H1 (cell line): Measurements from ENCODE around the gene EPHA8. TPM values are rescaled to one million over a fixed set of nuclear protein-coding genes. Genes with fewer than 3 reads are reported as not detected.
A peak's percentile ranks its signal among the peaks of the same experiment; 100 is the strongest.

Experiments used
- CTCF ChIA-PET: fragments of 300-600 bp; sonication (Branson Sonifier 250); formaldehyde crosslinking; loops from one replicate; lab custom pipeline; 2021; ENCODE audit not compliant: partially characterized antibody; lab: Charles Lee
- POLR2A ChIA-PET: fragments of 300-600 bp; sonication (Branson Sonifier 250); formaldehyde crosslinking; loops from one replicate; lab custom pipeline; 2021; ENCODE audit warnings: inconsistent platforms; ENCODE audit not compliant: partially characterized antibody; lab: Charles Lee
- DNase-seq, 2 experiments: peaks; one replicate each; pipeline versions ENCODE4 v3.0.0 to v3.0.0-alpha.2; 2010 to 2022; ENCODE audit warnings: low spot score in 2 of 2, low read depth in 1 of 2, mixed read lengths in 1 of 2
- FAIRE-seq: peaks from 2 replicates; lab custom pipeline; 2011; peaks lifted over from hg19 to GRCh38; lab: Jason Lieb, UNC
- H2AFZ ChIP-seq: 2 replicates; pipeline ENCODE4 v1.8.1; 2012; ENCODE audit warnings: low read length, inconsistent platforms
- H2AK5ac ChIP-seq: 2 replicates; pipeline ENCODE4 v1.6.1; 2013; ENCODE audit warnings: low read depth, low read length
- H2BK120ac ChIP-seq: replicated peaks from 2 replicates; pipeline ENCODE3; 2013; ENCODE audit warnings: low read depth, low read length, inconsistent platforms
- H2BK12ac ChIP-seq: 2 replicates; pipeline ENCODE4 v1.6.1; 2013; ENCODE audit warnings: low read depth, low read length
- H2BK15ac ChIP-seq: 2 replicates; pipeline ENCODE4 v1.6.1; 2013; ENCODE audit warnings: low read length
- H2BK20ac ChIP-seq: 2 replicates; pipeline ENCODE4 v1.6.1; 2013; ENCODE audit warnings: low read length
- H2BK5ac ChIP-seq: 2 replicates; pipeline ENCODE4 v1.6.1; 2013; ENCODE audit warnings: low read depth, low read length
- H3K14ac ChIP-seq: 2 replicates; pipeline ENCODE4 v1.6.1; 2013; ENCODE audit warnings: inconsistent platforms; ENCODE audit not compliant: insufficient read length
- H3K18ac ChIP-seq: 2 replicates; pipeline ENCODE4 v1.6.1; 2013; ENCODE audit warnings: low read length; ENCODE audit errors: extremely low read depth
- H3K23ac ChIP-seq: 2 replicates; pipeline ENCODE4 v1.6.1; 2013; ENCODE audit warnings: inconsistent platforms; ENCODE audit not compliant: insufficient read length
- H3K23me2 ChIP-seq: 2 replicates; pipeline ENCODE4 v1.6.1; 2013; ENCODE audit warnings: low read depth, low read length
- H3K27ac ChIP-seq: 2 replicates; pipeline ENCODE4 v1.6.1; 2011; ENCODE audit warnings: low read depth, low read length, inconsistent platforms
- H3K27me3 ChIP-seq, 4 experiments: replicated peaks in 1 of 4; 1 replicate in 1 of 4; 2 replicates in 3 of 4; pipeline versions ENCODE4 v1.6.1 to v1.8.1; 2011 to 2013; ENCODE audit warnings: low read length in 3 of 4, mild to moderate bottlenecking in 3 of 4, inconsistent platforms in 2 of 4, mixed read lengths in 2 of 4, moderate library complexity in 1 of 4; ENCODE audit not compliant: control insufficient read depth in 3 of 4, insufficient read depth in 3 of 4; ENCODE audit errors: extremely low read depth in 1 of 4
- H3K36me3 ChIP-seq, 4 experiments: 2 replicates each; pipeline versions ENCODE4 v1.6.1 to v1.8.1; 2011 to 2013; ENCODE audit warnings: mild to moderate bottlenecking in 4 of 4, low read length in 3 of 4, moderate library complexity in 2 of 4, control low read depth in 1 of 4, inconsistent platforms in 1 of 4; ENCODE audit not compliant: insufficient read depth in 4 of 4, control insufficient read depth in 2 of 4
- H3K4ac ChIP-seq: replicated peaks from 2 replicates; pipeline ENCODE3; 2013; ENCODE audit warnings: low read length, low read depth, mixed read lengths, inconsistent platforms; ENCODE audit not compliant: insufficient read length
- H3K4me1 ChIP-seq, 4 experiments: replicated peaks in 1 of 4; 1 replicate in 1 of 4; 2 replicates in 3 of 4; pipeline versions ENCODE4 v1.6.1 to v1.8.1; 2011 to 2013; ENCODE audit warnings: low read length in 3 of 4, inconsistent platforms in 2 of 4, mixed read lengths in 1 of 4; ENCODE audit not compliant: insufficient read depth in 4 of 4, control insufficient read depth in 3 of 4
- H3K4me2 ChIP-seq, 2 experiments: 2 replicates each; pipeline versions ENCODE4 v1.6.1 to v1.8.1; 2011 to 2013; ENCODE audit warnings: low read depth in 2 of 2, low read length in 2 of 2, control low read depth in 1 of 2, inconsistent platforms in 1 of 2, mild to moderate bottlenecking in 1 of 2; ENCODE audit not compliant: insufficient read depth in 1 of 2
- H3K4me3 ChIP-seq, 4 experiments: fragments of 200-600, 300-600 bp in 1 of 4; sonication (generic), shearing (Covaris generic), sonication (Bioruptor Twin) in 1 of 4; 2 replicates each; pipeline versions ENCODE4 v1.5.1 to v1.8.1; 2011 to 2016; ENCODE audit warnings: low read length in 4 of 4, low read depth in 3 of 4, control low read depth in 2 of 4, inconsistent platforms in 2 of 4, mild to moderate bottlenecking in 2 of 4, mixed read lengths in 1 of 4, moderate library complexity in 1 of 4; ENCODE audit not compliant: insufficient read depth in 2 of 4; ENCODE audit errors: extremely low read depth in 1 of 4
- H3K56ac ChIP-seq: replicated peaks from 2 replicates; pipeline ENCODE3; 2013; ENCODE audit warnings: low read depth, mild to moderate bottlenecking, mixed read lengths, low read length, inconsistent platforms; ENCODE audit not compliant: insufficient read length
- H3K79me1 ChIP-seq: 2 replicates; pipeline ENCODE4 v1.6.1; 2013; ENCODE audit warnings: low read depth, low read length, control low read depth
- H3K79me2 ChIP-seq, 2 experiments: 2 replicates each; pipeline versions ENCODE4 v1.6.1 to v1.8.1; 2012 to 2013; ENCODE audit warnings: low read length in 2 of 2, mild to moderate bottlenecking in 2 of 2, inconsistent platforms in 1 of 2; ENCODE audit not compliant: insufficient read depth in 2 of 2, control insufficient read depth in 1 of 2
- H3K9ac ChIP-seq, 4 experiments: replicated peaks in 1 of 4; 1 replicate in 1 of 4; 2 replicates in 3 of 4; pipeline versions ENCODE4 v1.6.1 to v1.8.1; 2011 to 2013; ENCODE audit warnings: low read depth in 3 of 4, low read length in 3 of 4, control low read depth in 2 of 4, mild to moderate bottlenecking in 2 of 4, moderate library complexity in 2 of 4, inconsistent platforms in 1 of 4; ENCODE audit errors: extremely low read depth in 1 of 4
- H3K9me3 ChIP-seq, 2 experiments: 2 replicates each; pipeline versions ENCODE4 v1.6.1 to v1.8.1; 2012 to 2013; ENCODE audit warnings: mild to moderate bottlenecking in 2 of 2, moderate library complexity in 2 of 2, control low read depth in 1 of 2, inconsistent platforms in 1 of 2, low read depth in 1 of 2, low read length in 1 of 2, mixed read lengths in 1 of 2; ENCODE audit not compliant: insufficient read depth in 2 of 2
- H4K20me1 ChIP-seq, 2 experiments: replicated peaks in 1 of 2; 2 replicates each; pipeline versions ENCODE3 to v1.8.1; 2011 to 2013; ENCODE audit warnings: inconsistent platforms in 2 of 2, low read length in 2 of 2, mild to moderate bottlenecking in 1 of 2; ENCODE audit not compliant: insufficient read depth in 2 of 2, control insufficient read depth in 1 of 2
- H4K5ac ChIP-seq: 2 replicates; pipeline ENCODE4 v1.6.1; 2013; ENCODE audit warnings: low read length, low read depth, mixed read lengths, inconsistent platforms; ENCODE audit not compliant: insufficient read length
- H4K8ac ChIP-seq: 2 replicates; pipeline ENCODE4 v1.8.0; 2013; ENCODE audit warnings: mild to moderate bottlenecking, moderate library complexity, low read length, inconsistent platforms; ENCODE audit not compliant: insufficient read depth; ENCODE audit errors: extremely low read depth
- H4K91ac ChIP-seq: replicated peaks from 2 replicates; pipeline ENCODE3; 2013; ENCODE audit warnings: low read length, mixed read lengths, inconsistent platforms; ENCODE audit not compliant: insufficient read length
- ATF2 ChIP-seq: IDR thresholded peaks from 2 replicates; pipeline ENCODE4 v1.6.1; 2012; ENCODE audit warnings: low read length, inconsistent platforms
- CBX5 ChIP-seq: fragments of 300-800, 300-1000 bp; sonication (generic); IDR thresholded peaks from 2 replicates; pipeline ENCODE4 v1.7.1; 2016; ENCODE audit warnings: antibody characterized with exemption, low read length, low read depth
- CEBPB ChIP-seq: IDR thresholded peaks from 2 replicates; pipeline ENCODE4 v1.6.1; 2012; ENCODE audit warnings: low read depth, low read length
- CREB1 ChIP-seq: IDR thresholded peaks from 2 replicates; pipeline ENCODE4 v1.6.1; 2012; ENCODE audit warnings: inconsistent platforms
- KDM4A ChIP-seq: IDR thresholded peaks from one replicate; pipeline ENCODE4 v1.7.1; 2012; ENCODE audit warnings: low read depth, mild to moderate bottlenecking, moderate library complexity, low read length, inconsistent platforms; ENCODE audit not compliant: severe bottlenecking
- RFX5 ChIP-seq: IDR thresholded peaks from 2 replicates; pipeline ENCODE4 v1.6.1; 2011; ENCODE audit warnings: low read depth, low read length, improper control_type of control experiment, borderline replicate concordance
- SAP30 ChIP-seq: fragments of 300-600 bp; sonication (generic); IDR thresholded peaks from 2 replicates; pipeline ENCODE4 v1.7.1; 2012; ENCODE audit warnings: low read length, moderate library complexity, mild to moderate bottlenecking, inconsistent platforms; ENCODE audit not compliant: insufficient read depth, insufficient replicate concordance
- SP1 ChIP-seq: IDR thresholded peaks from 2 replicates; pipeline ENCODE4 v1.6.1; 2011; ENCODE audit warnings: low read depth, low read length
- SRF ChIP-seq: IDR thresholded peaks from 2 replicates; pipeline ENCODE4 v1.6.1; 2011; ENCODE audit warnings: mild to moderate bottlenecking, low read depth, low read length, moderate library complexity
- SUZ12 ChIP-seq: fragments of 200-600 bp; sonication (generic); IDR thresholded peaks from 2 replicates; pipeline ENCODE4 v1.6.1; 2012; ENCODE audit warnings: mild to moderate bottlenecking, inconsistent platforms, low read length, moderate library complexity, mixed read lengths
- WGBS, 2 experiments: shearing (Covaris generic) in 1 of 2; methylation state at CpG; one replicate each; pipeline versions ENCODE4 v1.1.6 to v1.1.7; 2013 to 2015; ENCODE audit warnings: low lambda C conversion rate in 2 of 2, mixed read lengths in 2 of 2, inconsistent platforms in 1 of 2, low coverage in 1 of 2, missing lambda C conversion rate in 1 of 2; ENCODE audit not compliant: insufficient replicate concordance in 2 of 2, insufficient coverage in 1 of 2, insufficient read length in 1 of 2; ENCODE audit errors: extremely low coverage in 1 of 2, missing lambda C conversion rate in 1 of 2; 5-methylcytosine and 5-hydroxymethylcytosine counted together
- polyA plus RNA-seq, 7 experiments: library from polyadenylated mRNA; depleted of rRNA in 3 of 7; stranded (reverse) in 5 of 7; unstranded in 2 of 7; fragments of >200 nt in 5 of 7; fragments of 200-250 nt in 2 of 7; gene quantifications; 1 replicate in 5 of 7; 2 replicates in 1 of 7; 4 replicates in 1 of 7; pipeline versions ENCODE4 v1.2.1 to v1.2.3, GENCODE V29; 2011 to 2013; ENCODE audit warnings: missing spikeins in 2 of 7, mixed read lengths in 2 of 7
- total RNA-seq: library from RNA; stranded (reverse); fragmentation: NEBNext Ultra II Directional; extraction: Animal tissue kit (Norgen Biotek cat#: 25700); gene quantifications from 2 replicates; pipeline ENCODE4 v1.2.1, GENCODE V29; 2021

EPHA8 gene
- total and polyA plus RNA-seq, 2 of the 8 experiments (the other 6 are each of a cell fraction or from before 2014, with no cell fraction given), result 4.0 to 8.4 TPM

GRCh38 chr1:22584970-22585369 lies 21.7 kb downstream of the EPHA8 start:
- no peak overlapping the region for H2BK5ac ChIP-seq
- no peaks in the 10 kb centered on the region for H3K36me3 ChIP-seq
- H3K4ac ChIP-seq, result no peak overlapping the region
- no peak overlapping the region for H2BK15ac ChIP-seq
- no peak overlapping the region for H2AK5ac ChIP-seq
- no peaks in the 10 kb centered on the region for H3K79me2 ChIP-seq
- H4K8ac ChIP-seq, result peak overlapping the region; percentile 83
- DNase-seq, result no peak
- no peak overlapping the region for H3K4me2 ChIP-seq
- H3K4me3 ChIP-seq, result no peak overlapping the region
- H4K91ac ChIP-seq, result no peak overlapping the region
- no peak overlapping the region for H2BK12ac ChIP-seq
- H3K4me1 ChIP-seq, result no peaks in the 10 kb centered on the region
- no peaks in the 10 kb centered on the region for H3K9me3 ChIP-seq
- no peaks in the 10 kb centered on the region for H3K23me2 ChIP-seq
- no peak for TF ChIP-seq CREB1
- no peak for TF ChIP-seq KDM4A
- no peak for TF ChIP-seq RFX5
- no peak for TF ChIP-seq CBX5
- TF ChIP-seq ATF2, result no peak
- TF ChIP-seq CEBPB, result no peak
- no peak for TF ChIP-seq SUZ12
- no peak for TF ChIP-seq SRF
- TF ChIP-seq SP1, result no peak
- no peak for TF ChIP-seq SAP30
- FAIRE-seq, result no peak
- H4K5ac ChIP-seq, result no peak overlapping the region
- H3K27me3 ChIP-seq, result no peaks in the 10 kb centered on the region
- 98% methylated on average over 4 of the region's 9 CpGs; no CpG with 5 or more reads in 1 of the 2 experiments for WGBS, 2 experiments
- H3K18ac ChIP-seq, result no peak overlapping the region
- no peak overlapping the region for H2BK20ac ChIP-seq
- H3K56ac ChIP-seq, result no peak overlapping the region
- no peak overlapping the region for H2BK120ac ChIP-seq
- no peaks in the 10 kb centered on the region for H4K20me1 ChIP-seq
- H3K79me1 ChIP-seq, result no peaks in the 10 kb centered on the region; the same call in 1 of the 2 replicates
- H3K27ac ChIP-seq, result no peak overlapping the region
- no peak overlapping the region for H3K9ac ChIP-seq
- no peak overlapping the region for H3K23ac ChIP-seq
- H3K14ac ChIP-seq, result no peak overlapping the region
- ChIA-PET CTCF (interaction anchor here (0.5 to 3.9 kb wide), 5 partner anchors 16 to 58 kb away, joined by 3 to 17 read pairs (median 5); no protein-coding TSS in a partner anchor), POLR2A (interaction anchor here (1.2 kb wide), 1 partner anchor 20 kb away, joined by 4 read pairs; no protein-coding TSS in a partner anchor)
- H2AFZ ChIP-seq, result no peak overlapping the region
